GM23338 (cell line): ENCODE measurements around the gene MYH14. TPM values are rescaled to one million over a fixed set of nuclear protein-coding genes. Genes with fewer than 3 reads are reported as not detected.

Experiments
- ATAC-seq: fragments of 200-7000 bp; cut with Tn5 transposase; 3 replicates; pipeline ENCODE4 v1.9.1; 2020
- DNase-seq: peaks from one replicate; pipeline ENCODE4 v3.0.0-alpha.2; 2015; ENCODE audit warnings: low spot score
- H2AFZ ChIP-seq: fragments of 200-600 bp; sonication (generic); 2 replicates; pipeline ENCODE4 v1.8.0; 2016; ENCODE audit warnings: antibody characterized with exemption, mild to moderate bottlenecking, moderate library complexity
- H3F3A ChIP-seq: fragments of 200-600 bp; sonication (generic); replicated peaks from 2 replicates; pipeline ENCODE4 v1.8.0; 2017; ENCODE audit warnings: antibody characterized with exemption, mixed run types, low read depth
- H3K27ac ChIP-seq: fragments of 200-600 bp; sonication (generic); 2 replicates; pipeline ENCODE4 v1.6.1; 2016; ENCODE audit warnings: low read depth
- H3K27me3 ChIP-seq: fragments of 200-600 bp; sonication (generic); 2 replicates; pipeline ENCODE4 v1.8.0; 2016; ENCODE audit warnings: mild to moderate bottlenecking, mixed run types, moderate library complexity; ENCODE audit not compliant: insufficient read depth
- H3K36me3 ChIP-seq: fragments of 200-600 bp; sonication (generic); 2 replicates; pipeline ENCODE4 v1.8.0; 2016; ENCODE audit warnings: mild to moderate bottlenecking; ENCODE audit not compliant: insufficient read depth
- H3K4me1 ChIP-seq: fragments of 200-600 bp; sonication (generic); 2 replicates; pipeline ENCODE4 v1.8.0; 2016; ENCODE audit warnings: mild to moderate bottlenecking, moderate library complexity; ENCODE audit not compliant: insufficient read depth
- H3K4me2 ChIP-seq: fragments of 200-600 bp; sonication (generic); 2 replicates; pipeline ENCODE4 v1.7.1; 2017; ENCODE audit warnings: mixed run types
- H3K4me3 ChIP-seq: fragments of 200-600 bp; sonication (generic); 2 replicates; pipeline ENCODE4 v1.6.1; 2016; ENCODE audit warnings: mixed run types
- H3K79me2 ChIP-seq: fragments of 200-600 bp; sonication (generic); replicated peaks from 2 replicates; pipeline ENCODE4 v1.8.0; 2017; ENCODE audit warnings: mild to moderate bottlenecking; ENCODE audit not compliant: insufficient read depth
- H3K9me2 ChIP-seq: fragments of 200-600 bp; sonication (generic); 2 replicates; pipeline ENCODE4 v1.8.0; 2017; ENCODE audit not compliant: insufficient read depth
- H4K20me1 ChIP-seq: fragments of 200-600 bp; sonication (generic); replicated peaks from 2 replicates; pipeline ENCODE4 v1.8.0; 2017; ENCODE audit warnings: mild to moderate bottlenecking; ENCODE audit not compliant: insufficient read depth
- H3K27ac Mint-ChIP-seq: 2 replicates; pipeline ENCODE4 v1.8.0; 2020; ENCODE audit warnings: inconsistent platforms, mild to moderate bottlenecking, moderate library complexity, mixed read lengths
- H3K27me3 Mint-ChIP-seq: 3 replicates; pipeline ENCODE4 v1.8.0; 2022; ENCODE audit warnings: low read depth, mild to moderate bottlenecking, moderate library complexity, mixed read lengths, inconsistent platforms; ENCODE audit not compliant: insufficient read depth, poor library complexity
- H3K36me3 Mint-ChIP-seq: 3 replicates; pipeline ENCODE4 v1.8.0; 2021; ENCODE audit warnings: low read depth, mild to moderate bottlenecking, inconsistent platforms, moderate library complexity, mixed read lengths
- H3K4me1 Mint-ChIP-seq: 3 replicates; pipeline ENCODE4 v1.8.0; 2020; ENCODE audit warnings: mild to moderate bottlenecking, inconsistent platforms, mixed read lengths
- H3K4me3 Mint-ChIP-seq: 3 replicates; pipeline ENCODE4 v1.8.0; 2021; ENCODE audit warnings: moderate library complexity, mild to moderate bottlenecking, inconsistent platforms, mixed read lengths
- H3K9me3 Mint-ChIP-seq: 3 replicates; pipeline ENCODE4 v1.8.0; 2020; ENCODE audit warnings: moderate library complexity, mild to moderate bottlenecking, inconsistent platforms, mixed read lengths
- CREB1 ChIP-seq: fragments of 250-450 bp; sonication (Bioruptor Pico); IDR thresholded peaks from 2 replicates; pipeline ENCODE4 v1.5.0; 2020; ENCODE audit warnings: low read depth, mild to moderate bottlenecking, moderate library complexity
- EZH2 ChIP-seq: fragments of 200-600 bp; sonication (generic); IDR thresholded peaks from one replicate; pipeline ENCODE4 v1.8.0; 2017; ENCODE audit warnings: antibody characterized with exemption, mild to moderate bottlenecking, low read depth; ENCODE audit not compliant: unreplicated experiment
- EZH2phosphoT487 ChIP-seq: fragments of 200-600 bp; sonication (generic); IDR thresholded peaks from one replicate; pipeline ENCODE4 v1.8.1; 2018; ENCODE audit warnings: antibody characterized with exemption; ENCODE audit not compliant: unreplicated experiment
- JUNB ChIP-seq: IDR thresholded peaks from one replicate; pipeline ENCODE4 v1.6.1; 2016; ENCODE audit warnings: antibody characterized with exemption; ENCODE audit not compliant: unreplicated experiment
- NANOG ChIP-seq: IDR thresholded peaks from 2 replicates; pipeline ENCODE4 v1.6.1; 2016; ENCODE audit warnings: antibody characterized with exemption, borderline replicate concordance
- POLR2AphosphoS5 ChIP-seq: IDR thresholded peaks from 2 replicates; pipeline ENCODE4 v1.6.1; 2016; ENCODE audit warnings: antibody characterized with exemption, low read depth
- STAT1 ChIP-seq: IDR thresholded peaks from one replicate; pipeline ENCODE4 v1.6.1; 2016; ENCODE audit warnings: antibody characterized with exemption; ENCODE audit not compliant: unreplicated experiment
- ZNF114 ChIP-seq: fragments of 250-450 bp; sonication (Bioruptor Pico); IDR thresholded peaks from 2 replicates; pipeline ENCODE4 v1.5.0; 2020; ENCODE audit warnings: mild to moderate bottlenecking, moderate library complexity
- ZNF331 ChIP-seq: fragments of 250-450 bp; sonication (Bioruptor Pico); IDR thresholded peaks from 2 replicates; pipeline ENCODE4 v1.5.0; 2020; ENCODE audit warnings: low read depth, mild to moderate bottlenecking, moderate library complexity
- polyA plus RNA-seq: library from polyadenylated mRNA; unstranded; fragments of >200 nt; fragmentation: Nextera tagmentation; extraction: Ambion mirVana; gene quantifications from 2 replicates; pipeline ENCODE4 v1.2.1, GENCODE V29; 2016
- total RNA-seq: library from RNA; depleted of rRNA; stranded (reverse); fragments of >200 nt; shearing (Covaris generic); gene quantifications from 2 replicates; pipeline ENCODE4 v1.2.3, GENCODE V29; 2014
- TF ChIP-seq, protein P1 (sequence below): IDR thresholded peaks from 2 replicates; pipeline ENCODE4 v1.6.1; 2016; ENCODE audit warnings: antibody characterized with exemption
- TF ChIP-seq, protein P2 (sequence below): fragments of 250-450 bp; sonication (Bioruptor Pico); IDR thresholded peaks from 2 replicates; pipeline ENCODE4 v1.5.0; 2020; ENCODE audit warnings: mild to moderate bottlenecking, moderate library complexity
- TF ChIP-seq, protein P3 (sequence below), 2 experiments: fragments of 200-600 bp in 1 of 2; sonication (generic) in 1 of 2; conservative IDR thresholded peaks; 2 replicates each; pipeline versions ENCODE4 v1.5.1 to v1.6.1; 2016 to 2017; ENCODE audit warnings: antibody characterized with exemption in 2 of 2, low read depth in 2 of 2, mild to moderate bottlenecking in 2 of 2, moderate library complexity in 1 of 2
- TF ChIP-seq, protein P4 (sequence below): IDR thresholded peaks from one replicate; pipeline ENCODE4 v1.6.1; 2018; ENCODE audit warnings: antibody characterized with exemption; ENCODE audit not compliant: unreplicated experiment

The MYH14 gene
- total and polyA plus RNA-seq, 2 experiments from 2014 or later: 25.5 to 27.5 TPM

DNA sequence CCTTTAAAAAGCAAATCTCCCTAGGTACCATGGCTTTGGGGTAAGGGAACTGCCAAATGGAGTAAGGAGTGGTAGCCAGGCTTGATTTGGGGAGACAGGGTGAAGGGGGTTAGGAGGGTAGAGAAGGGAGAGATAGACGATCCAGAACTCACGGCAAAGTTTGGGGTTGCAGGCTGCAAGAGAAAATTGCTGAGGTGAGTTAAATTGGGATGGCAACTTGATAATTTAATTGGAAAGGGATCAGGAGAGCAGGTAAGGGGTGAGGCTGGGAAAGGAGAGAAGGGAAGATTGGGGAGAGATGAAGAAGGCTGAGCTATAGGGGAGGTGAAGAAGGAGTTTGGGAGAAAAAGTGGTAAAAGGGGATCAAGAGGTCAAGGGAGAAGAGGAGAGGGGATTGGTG is 44.3 kb upstream of the MYH14 start:
- Histone ChIP-seq H3F3A (no peaks in the 10 kb centered on the region), H3K36me3 (no peaks in the 10 kb centered on the region), H3K4me1 (peaks cover 10% of the 10 kb centered on the region; the same call in 1 of the 2 replicates), H4K20me1 (no peaks in the 10 kb centered on the region), H2AFZ (no peak overlapping the region), H3K9me2 (no peaks in the 10 kb centered on the region), H3K27me3 (no peaks in the 10 kb centered on the region), H3K4me2 (no peak overlapping the region), H3K27ac (no peak overlapping the region), H3K79me2 (no peaks in the 10 kb centered on the region), H3K4me3 (no peak overlapping the region)
- H3K27ac Mint-ChIP-seq: no peak overlapping the region
- DNase-seq (no peak), ATAC-seq (no peak)
- no peaks in the 10 kb centered on the region; the same call in 2 of the 3 replicates for H3K4me1 Mint-ChIP-seq
- peaks cover 14% of the 10 kb centered on the region for H3K27me3 Mint-ChIP-seq
- H3K36me3 Mint-ChIP-seq: peaks cover 28% of the 10 kb centered on the region
- peaks cover 96% of the 10 kb centered on the region for H3K9me3 Mint-ChIP-seq
- TF ChIP-seq STAT1 (no peak), CREB1 (CRISPR knock-in tag) (no peak), NANOG (no peak), POLR2AphosphoS5 (no peak), ZNF331 (CRISPR knock-in tag) (no peak), ZNF114 (no peak), EZH2 (no peak), JUNB (no peak), EZH2phosphoT487 (no peak)
- TF ChIP-seq, protein P1, sequence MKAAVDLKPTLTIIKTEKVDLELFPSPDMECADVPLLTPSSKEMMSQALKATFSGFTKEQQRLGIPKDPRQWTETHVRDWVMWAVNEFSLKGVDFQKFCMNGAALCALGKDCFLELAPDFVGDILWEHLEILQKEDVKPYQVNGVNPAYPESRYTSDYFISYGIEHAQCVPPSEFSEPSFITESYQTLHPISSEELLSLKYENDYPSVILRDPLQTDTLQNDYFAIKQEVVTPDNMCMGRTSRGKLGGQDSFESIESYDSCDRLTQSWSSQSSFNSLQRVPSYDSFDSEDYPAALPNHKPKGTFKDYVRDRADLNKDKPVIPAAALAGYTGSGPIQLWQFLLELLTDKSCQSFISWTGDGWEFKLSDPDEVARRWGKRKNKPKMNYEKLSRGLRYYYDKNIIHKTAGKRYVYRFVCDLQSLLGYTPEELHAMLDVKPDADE: no peak
- TF ChIP-seq, protein P2, sequence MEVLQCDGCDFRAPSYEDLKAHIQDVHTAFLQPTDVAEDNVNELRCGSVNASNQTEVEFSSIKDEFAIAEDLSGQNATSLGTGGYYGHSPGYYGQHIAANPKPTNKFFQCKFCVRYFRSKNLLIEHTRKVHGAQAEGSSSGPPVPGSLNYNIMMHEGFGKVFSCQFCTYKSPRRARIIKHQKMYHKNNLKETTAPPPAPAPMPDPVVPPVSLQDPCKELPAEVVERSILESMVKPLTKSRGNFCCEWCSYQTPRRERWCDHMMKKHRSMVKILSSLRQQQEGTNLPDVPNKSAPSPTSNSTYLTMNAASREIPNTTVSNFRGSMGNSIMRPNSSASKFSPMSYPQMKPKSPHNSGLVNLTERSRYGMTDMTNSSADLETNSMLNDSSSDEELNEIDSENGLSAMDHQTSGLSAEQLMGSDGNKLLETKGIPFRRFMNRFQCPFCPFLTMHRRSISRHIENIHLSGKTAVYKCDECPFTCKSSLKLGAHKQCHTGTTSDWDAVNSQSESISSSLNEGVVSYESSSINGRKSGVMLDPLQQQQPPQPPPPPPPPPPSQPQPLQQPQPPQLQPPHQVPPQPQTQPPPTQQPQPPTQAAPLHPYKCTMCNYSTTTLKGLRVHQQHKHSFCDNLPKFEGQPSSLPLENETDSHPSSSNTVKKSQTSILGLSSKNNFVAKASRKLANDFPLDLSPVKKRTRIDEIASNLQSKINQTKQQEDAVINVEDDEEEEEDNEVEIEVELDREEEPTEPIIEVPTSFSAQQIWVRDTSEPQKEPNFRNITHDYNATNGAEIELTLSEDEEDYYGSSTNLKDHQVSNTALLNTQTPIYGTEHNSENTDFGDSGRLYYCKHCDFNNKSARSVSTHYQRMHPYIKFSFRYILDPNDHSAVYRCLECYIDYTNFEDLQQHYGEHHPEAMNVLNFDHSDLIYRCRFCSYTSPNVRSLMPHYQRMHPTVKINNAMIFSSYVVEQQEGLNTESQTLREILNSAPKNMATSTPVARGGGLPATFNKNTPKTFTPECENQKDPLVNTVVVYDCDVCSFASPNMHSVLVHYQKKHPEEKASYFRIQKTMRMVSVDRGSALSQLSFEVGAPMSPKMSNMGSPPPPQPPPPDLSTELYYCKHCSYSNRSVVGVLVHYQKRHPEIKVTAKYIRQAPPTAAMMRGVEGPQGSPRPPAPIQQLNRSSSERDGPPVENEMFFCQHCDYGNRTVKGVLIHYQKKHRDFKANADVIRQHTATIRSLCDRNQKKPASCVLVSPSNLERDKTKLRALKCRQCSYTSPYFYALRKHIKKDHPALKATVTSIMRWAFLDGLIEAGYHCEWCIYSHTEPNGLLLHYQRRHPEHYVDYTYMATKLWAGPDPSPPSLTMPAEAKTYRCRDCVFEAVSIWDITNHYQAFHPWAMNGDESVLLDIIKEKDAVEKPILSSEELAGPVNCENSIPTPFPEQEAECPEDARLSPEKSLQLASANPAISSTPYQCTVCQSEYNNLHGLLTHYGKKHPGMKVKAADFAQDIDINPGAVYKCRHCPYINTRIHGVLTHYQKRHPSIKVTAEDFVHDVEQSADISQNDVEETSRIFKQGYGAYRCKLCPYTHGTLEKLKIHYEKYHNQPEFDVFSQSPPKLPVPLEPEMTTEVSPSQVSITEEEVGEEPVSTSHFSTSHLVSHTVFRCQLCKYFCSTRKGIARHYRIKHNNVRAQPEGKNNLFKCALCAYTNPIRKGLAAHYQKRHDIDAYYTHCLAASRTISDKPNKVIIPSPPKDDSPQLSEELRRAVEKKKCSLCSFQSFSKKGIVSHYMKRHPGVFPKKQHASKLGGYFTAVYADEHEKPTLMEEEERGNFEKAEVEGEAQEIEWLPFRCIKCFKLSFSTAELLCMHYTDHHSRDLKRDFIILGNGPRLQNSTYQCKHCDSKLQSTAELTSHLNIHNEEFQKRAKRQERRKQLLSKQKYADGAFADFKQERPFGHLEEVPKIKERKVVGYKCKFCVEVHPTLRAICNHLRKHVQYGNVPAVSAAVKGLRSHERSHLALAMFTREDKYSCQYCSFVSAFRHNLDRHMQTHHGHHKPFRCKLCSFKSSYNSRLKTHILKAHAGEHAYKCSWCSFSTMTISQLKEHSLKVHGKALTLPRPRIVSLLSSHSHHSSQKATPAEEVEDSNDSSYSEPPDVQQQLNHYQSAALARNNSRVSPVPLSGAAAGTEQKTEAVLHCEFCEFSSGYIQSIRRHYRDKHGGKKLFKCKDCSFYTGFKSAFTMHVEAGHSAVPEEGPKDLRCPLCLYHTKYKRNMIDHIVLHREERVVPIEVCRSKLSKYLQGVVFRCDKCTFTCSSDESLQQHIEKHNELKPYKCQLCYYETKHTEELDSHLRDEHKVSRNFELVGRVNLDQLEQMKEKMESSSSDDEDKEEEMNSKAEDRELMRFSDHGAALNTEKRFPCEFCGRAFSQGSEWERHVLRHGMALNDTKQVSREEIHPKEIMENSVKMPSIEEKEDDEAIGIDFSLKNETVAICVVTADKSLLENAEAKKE (CRISPR knock-in tag): no peak
- TF ChIP-seq, protein P3, sequence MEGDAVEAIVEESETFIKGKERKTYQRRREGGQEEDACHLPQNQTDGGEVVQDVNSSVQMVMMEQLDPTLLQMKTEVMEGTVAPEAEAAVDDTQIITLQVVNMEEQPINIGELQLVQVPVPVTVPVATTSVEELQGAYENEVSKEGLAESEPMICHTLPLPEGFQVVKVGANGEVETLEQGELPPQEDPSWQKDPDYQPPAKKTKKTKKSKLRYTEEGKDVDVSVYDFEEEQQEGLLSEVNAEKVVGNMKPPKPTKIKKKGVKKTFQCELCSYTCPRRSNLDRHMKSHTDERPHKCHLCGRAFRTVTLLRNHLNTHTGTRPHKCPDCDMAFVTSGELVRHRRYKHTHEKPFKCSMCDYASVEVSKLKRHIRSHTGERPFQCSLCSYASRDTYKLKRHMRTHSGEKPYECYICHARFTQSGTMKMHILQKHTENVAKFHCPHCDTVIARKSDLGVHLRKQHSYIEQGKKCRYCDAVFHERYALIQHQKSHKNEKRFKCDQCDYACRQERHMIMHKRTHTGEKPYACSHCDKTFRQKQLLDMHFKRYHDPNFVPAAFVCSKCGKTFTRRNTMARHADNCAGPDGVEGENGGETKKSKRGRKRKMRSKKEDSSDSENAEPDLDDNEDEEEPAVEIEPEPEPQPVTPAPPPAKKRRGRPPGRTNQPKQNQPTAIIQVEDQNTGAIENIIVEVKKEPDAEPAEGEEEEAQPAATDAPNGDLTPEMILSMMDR (conservative IDR thresholded peaks at IDR 0.05; ENCODE audit: low read depth in 2 of 2): no peak
- TF ChIP-seq, protein P4, sequence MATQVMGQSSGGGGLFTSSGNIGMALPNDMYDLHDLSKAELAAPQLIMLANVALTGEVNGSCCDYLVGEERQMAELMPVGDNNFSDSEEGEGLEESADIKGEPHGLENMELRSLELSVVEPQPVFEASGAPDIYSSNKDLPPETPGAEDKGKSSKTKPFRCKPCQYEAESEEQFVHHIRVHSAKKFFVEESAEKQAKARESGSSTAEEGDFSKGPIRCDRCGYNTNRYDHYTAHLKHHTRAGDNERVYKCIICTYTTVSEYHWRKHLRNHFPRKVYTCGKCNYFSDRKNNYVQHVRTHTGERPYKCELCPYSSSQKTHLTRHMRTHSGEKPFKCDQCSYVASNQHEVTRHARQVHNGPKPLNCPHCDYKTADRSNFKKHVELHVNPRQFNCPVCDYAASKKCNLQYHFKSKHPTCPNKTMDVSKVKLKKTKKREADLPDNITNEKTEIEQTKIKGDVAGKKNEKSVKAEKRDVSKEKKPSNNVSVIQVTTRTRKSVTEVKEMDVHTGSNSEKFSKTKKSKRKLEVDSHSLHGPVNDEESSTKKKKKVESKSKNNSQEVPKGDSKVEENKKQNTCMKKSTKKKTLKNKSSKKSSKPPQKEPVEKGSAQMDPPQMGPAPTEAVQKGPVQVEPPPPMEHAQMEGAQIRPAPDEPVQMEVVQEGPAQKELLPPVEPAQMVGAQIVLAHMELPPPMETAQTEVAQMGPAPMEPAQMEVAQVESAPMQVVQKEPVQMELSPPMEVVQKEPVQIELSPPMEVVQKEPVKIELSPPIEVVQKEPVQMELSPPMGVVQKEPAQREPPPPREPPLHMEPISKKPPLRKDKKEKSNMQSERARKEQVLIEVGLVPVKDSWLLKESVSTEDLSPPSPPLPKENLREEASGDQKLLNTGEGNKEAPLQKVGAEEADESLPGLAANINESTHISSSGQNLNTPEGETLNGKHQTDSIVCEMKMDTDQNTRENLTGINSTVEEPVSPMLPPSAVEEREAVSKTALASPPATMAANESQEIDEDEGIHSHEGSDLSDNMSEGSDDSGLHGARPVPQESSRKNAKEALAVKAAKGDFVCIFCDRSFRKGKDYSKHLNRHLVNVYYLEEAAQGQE: no peak
- H3K4me3 Mint-ChIP-seq: no peak overlapping the region
